GM12878 (cell line): ENCODE results near the gene UBAC2. TPM values are rescaled to one million over a fixed set of nuclear protein-coding genes. Genes with fewer than 3 reads are reported as not detected.
A peak's percentile ranks its signal among the peaks of the same experiment; 100 is the strongest.

Source experiments
- ATF7 ChIP-seq: fragments of 450-650 bp; IDR thresholded peaks from 2 replicates; pipeline ENCODE4 v1.6.1; 2016; ENCODE audit warnings: low read depth, mild to moderate bottlenecking
- CUX1 ChIP-seq: IDR thresholded peaks from 2 replicates; pipeline ENCODE4 v1.6.1; 2012; ENCODE audit warnings: improper control_type of control experiment, low read depth, low read length; ENCODE audit not compliant: insufficient replicate concordance
- IKZF1 ChIP-seq: fragments of 450-650 bp; conservative IDR thresholded peaks from 2 replicates; pipeline ENCODE4 v1.6.1; 2017; ENCODE audit warnings: antibody characterized with exemption, mild to moderate bottlenecking
- IKZF2 ChIP-seq, 2 experiments: fragments of 450-650 bp; IDR thresholded peaks; 2 replicates each; pipeline ENCODE4 v1.6.1; 2017; ENCODE audit warnings: mild to moderate bottlenecking in 2 of 2, moderate library complexity in 2 of 2
- MEF2B ChIP-seq: fragments of 450-650 bp; IDR thresholded peaks from 2 replicates; pipeline ENCODE4 v1.6.1; 2018; ENCODE audit warnings: mild to moderate bottlenecking, moderate library complexity; ENCODE audit not compliant: partially characterized antibody, poor library complexity, severe bottlenecking
- MXI1 ChIP-seq: fragments of 150-350 bp; IDR thresholded peaks from 2 replicates; pipeline ENCODE4 v1.6.1; 2011; ENCODE audit warnings: low read depth, mild to moderate bottlenecking, inconsistent platforms, low read length, improper control_type of control experiment
- MYB ChIP-seq: fragments of 150-350 bp; IDR thresholded peaks from 2 replicates; pipeline ENCODE4 v1.6.1; 2014; ENCODE audit warnings: mild to moderate bottlenecking, low read depth, low read length, borderline replicate concordance
- MYC ChIP-seq: IDR thresholded peaks from 2 replicates; pipeline ENCODE4 v1.6.1; 2011; ENCODE audit warnings: mild to moderate bottlenecking, low read length, moderate library complexity, inconsistent platforms; ENCODE audit not compliant: insufficient read depth, insufficient replicate concordance, insufficient read length, severe bottlenecking
- NBN ChIP-seq: fragments of 450-650 bp; IDR thresholded peaks from 2 replicates; pipeline ENCODE4 v1.6.1; 2016
- PKNOX1 ChIP-seq: fragments of 450-650 bp; IDR thresholded peaks from 2 replicates; pipeline ENCODE4 v1.6.1; 2016; ENCODE audit warnings: mild to moderate bottlenecking
- POLR2A ChIP-seq: IDR thresholded peaks from 2 replicates; pipeline ENCODE4 v1.6.1; 2011; ENCODE audit warnings: low read depth, mild to moderate bottlenecking, low read length
- POLR2AphosphoS5 ChIP-seq: IDR thresholded peaks from 2 replicates; pipeline ENCODE4 v1.6.1; 2011; ENCODE audit warnings: mild to moderate bottlenecking, low read length, inconsistent platforms
- TAF1 ChIP-seq: IDR thresholded peaks from 2 replicates; pipeline ENCODE4 v1.6.1; 2011; ENCODE audit warnings: mild to moderate bottlenecking, low read depth, low read length, borderline replicate concordance
- ZNF592 ChIP-seq: fragments of 450-650 bp; IDR thresholded peaks from 2 replicates; pipeline ENCODE4 v1.6.1; 2017; ENCODE audit warnings: mild to moderate bottlenecking, moderate library complexity
- ZNF687 ChIP-seq: fragments of 450-650 bp; IDR thresholded peaks from 2 replicates; pipeline ENCODE4 v1.6.1; 2017; ENCODE audit warnings: mild to moderate bottlenecking, moderate library complexity
- polyA plus RNA-seq, 11 experiments: library from polyadenylated mRNA; depleted of rRNA in 4 of 11; unstranded in 6 of 11; stranded (reverse) in 5 of 11; fragments of >200 nt; fragmentation: Nextera tagmentation in 4 of 11; fragmentation: Illumina TruSeq in 1 of 11; extraction: Ambion mirVana in 4 of 11; extraction: Trizol in 1 of 11; gene quantifications; 1 replicate in 1 of 11; 2 replicates in 10 of 11; pipeline versions ENCODE4 v1.2.1 to v1.2.3, GENCODE V29; 2011 to 2016; ENCODE audit warnings: inconsistent platforms in 2 of 11, missing spikeins in 2 of 11, low read depth in 1 of 11
- total RNA-seq, 4 experiments: library from RNA; depleted of rRNA in 3 of 4; stranded (reverse); fragments of >200 nt in 3 of 4; fragmentation: Illumina TruSeq in 1 of 4; extraction: Trizol in 1 of 4; gene quantifications; 2 replicates each; pipeline versions ENCODE4 v1.2.1 to v1.2.3, GENCODE V29; 2013 to 2021

The UBAC2 gene
- total and polyA plus RNA-seq, 10 of the 15 experiments (the other 5 are each of a cell fraction or from before 2014, with no cell fraction given), result 3.0 to 54.6 (median 17.4) TPM

- peak; percentile 28; the same call in 1 of the 2 replicates for TF ChIP-seq ZNF687
- peak; percentile 45; the same call in 1 of the 2 replicates for TF ChIP-seq IKZF1
- no peak; the same call in 1 of the 2 replicates for TF ChIP-seq POLR2A
- TF ChIP-seq MYC, result no peak
- TF ChIP-seq ZNF592, result no peak
- TF ChIP-seq PKNOX1, result peak; percentile 23; the same call in 1 of the 2 replicates
- TF ChIP-seq TAF1, result no peak
- TF ChIP-seq CUX1, result no peak
- TF ChIP-seq IKZF2 (IDR thresholded peaks at IDR 0.05), result no peak
- TF ChIP-seq MXI1, result no peak
- no peak; the same call in none of the 2 replicates for TF ChIP-seq POLR2AphosphoS5
- TF ChIP-seq NBN, result peak; percentile 48; the same call in 1 of the 2 replicates
- no peak for TF ChIP-seq MYB
- TF ChIP-seq ATF7, result no peak
- no peak for TF ChIP-seq MEF2B
Observed at GRCh38 chr13:99354371-99354951, 153.8 kb downstream of the UBAC2 start (continued).
